Measurements from ENCODE around the gene DSN1. TPM values are rescaled to one million over a fixed set of nuclear protein-coding genes. Genes with fewer than 3 reads are reported as not detected.

Gene DSN1
- polyA plus RNA-seq, 2 of the 4 experiments (the other 2 are of a cell fraction): 38.2 to 41.3 TPM

- FAIRE-seq (no peak), ATAC-seq (no peak), DNase-seq (ENCODE audit: low read depth in 1 of 2, low spot score in 1 of 2) (no peak)
- no peak for TF ChIP-seq RFX5 (IDR thresholded peaks at IDR 0.05)
- TF ChIP-seq EHF (CRISPR knock-in tag; IDR thresholded peaks at IDR 0.05): no peak
- no peak for TF ChIP-seq HOXB5 (CRISPR knock-in tag; IDR thresholded peaks at IDR 0.05)
- no peak for TF ChIP-seq HDAC2 (IDR thresholded peaks at IDR 0.05)
- no peak for TF ChIP-seq FOSL2 (IDR thresholded peaks at IDR 0.05)
- TF ChIP-seq FOSL2 (CRISPR knock-in tag; IDR thresholded peaks at IDR 0.05): no peak
- TF ChIP-seq RNF2 (IDR thresholded peaks at IDR 0.05; ENCODE audit: borderline replicate concordance, low read depth): no peak
- TF ChIP-seq ZC3H11A (IDR thresholded peaks at IDR 0.05): no peak
- TF ChIP-seq CHD2 (IDR thresholded peaks at IDR 0.05; ENCODE audit: low read length, partially characterized antibody): no peak
- TF ChIP-seq NFE2L2 (conservative IDR thresholded peaks at IDR 0.05; ENCODE audit: low read length): no peak
- TF ChIP-seq NR3C1 (IDR thresholded peaks at IDR 0.05): no peak
- TF ChIP-seq JUN (IDR thresholded peaks at IDR 0.05): no peak
- no peak for TF ChIP-seq RAD21 (conservative IDR thresholded peaks at IDR 0.05 in 1 of 2, IDR thresholded peaks at IDR 0.05 in 1 of 2)
- ChIA-PET POLR2A (no interaction called here), CTCF (interaction anchor here (1.1 to 1.4 kb wide), 4 partner anchors 15 to 172 kb away, joined by 3 to 4 read pairs (median 3); partner anchors contain the start of gene RAB5IF)
- Histone ChIP-seq H3K27ac (no peak overlapping the region), H3K4me3 (no peak overlapping the region), H3K9me3 (no peaks in the 10 kb centered on the region), H3K4me1 (peaks cover 8% of the 10 kb centered on the region), H3K4me2 (no peak overlapping the region)
- 94% methylated on average over 7 of the region's 7 CpGs for WGBS (ENCODE audit: missing lambda C conversion rate)
These were observed 2.9 kb downstream of the DSN1 start for GRCh38 chr20:36770680-36771079.

GRCh38 chr20:36768768-36769430, 4.7 kb downstream of the DSN1 start:
- Histone ChIP-seq H3K4me2 (no peak overlapping the region), H3K4me3 (no peak overlapping the region), H3K27ac (no peak overlapping the region), H3K9me3 (no peaks in the 10 kb centered on the region), H3K4me1 (peaks cover 8% of the 10 kb centered on the region)
- ATAC-seq (no peak), DNase-seq (ENCODE audit: low read depth in 1 of 2, low spot score in 1 of 2) (no peak), FAIRE-seq (no peak)
- ChIA-PET CTCF (interaction anchor here (0.6 to 4.0 kb wide), 8 partner anchors 11 to 156 kb away, joined by 3 to 27 read pairs (median 4); partner anchors contain the start of gene NDRG3), POLR2A (no interaction called here)
- 79% methylated on average over 5 of the region's 5 CpGs for WGBS (ENCODE audit: missing lambda C conversion rate)
- TF ChIP-seq MYC (IDR thresholded peaks at IDR 0.05; ENCODE audit: borderline replicate concordance, low read length) (no peak), ZFP36 (IDR thresholded peaks at IDR 0.05; ENCODE audit: borderline replicate concordance, partially characterized antibody) (no peak), GATA3 (IDR thresholded peaks at IDR 0.05; ENCODE audit: borderline replicate concordance) (no peak), SREBF2 (IDR thresholded peaks at IDR 0.05) (no peak), CEBPB (IDR thresholded peaks at IDR 0.05) (no peak), EHF (CRISPR knock-in tag; IDR thresholded peaks at IDR 0.05) (no peak), CHD4 (IDR thresholded peaks at IDR 0.05; ENCODE audit: borderline replicate concordance) (no peak), FOSB (CRISPR knock-in tag; IDR thresholded peaks at IDR 0.05) (no peak), TFCP2L1 (CRISPR knock-in tag; IDR thresholded peaks at IDR 0.05) (no peak), JUN (IDR thresholded peaks at IDR 0.05) (no peak), RARB (CRISPR knock-in tag; IDR thresholded peaks at IDR 0.05) (no peak), ZNF302 (CRISPR knock-in tag; IDR thresholded peaks at IDR 0.05) (no peak), KDM5A (IDR thresholded peaks at IDR 0.05) (no peak), EP300 (IDR thresholded peaks at IDR 0.05) (no peak), NFE2L2 (conservative IDR thresholded peaks at IDR 0.05; ENCODE audit: low read length) (no peak)
- TF ChIP-seq, protein P1, sequence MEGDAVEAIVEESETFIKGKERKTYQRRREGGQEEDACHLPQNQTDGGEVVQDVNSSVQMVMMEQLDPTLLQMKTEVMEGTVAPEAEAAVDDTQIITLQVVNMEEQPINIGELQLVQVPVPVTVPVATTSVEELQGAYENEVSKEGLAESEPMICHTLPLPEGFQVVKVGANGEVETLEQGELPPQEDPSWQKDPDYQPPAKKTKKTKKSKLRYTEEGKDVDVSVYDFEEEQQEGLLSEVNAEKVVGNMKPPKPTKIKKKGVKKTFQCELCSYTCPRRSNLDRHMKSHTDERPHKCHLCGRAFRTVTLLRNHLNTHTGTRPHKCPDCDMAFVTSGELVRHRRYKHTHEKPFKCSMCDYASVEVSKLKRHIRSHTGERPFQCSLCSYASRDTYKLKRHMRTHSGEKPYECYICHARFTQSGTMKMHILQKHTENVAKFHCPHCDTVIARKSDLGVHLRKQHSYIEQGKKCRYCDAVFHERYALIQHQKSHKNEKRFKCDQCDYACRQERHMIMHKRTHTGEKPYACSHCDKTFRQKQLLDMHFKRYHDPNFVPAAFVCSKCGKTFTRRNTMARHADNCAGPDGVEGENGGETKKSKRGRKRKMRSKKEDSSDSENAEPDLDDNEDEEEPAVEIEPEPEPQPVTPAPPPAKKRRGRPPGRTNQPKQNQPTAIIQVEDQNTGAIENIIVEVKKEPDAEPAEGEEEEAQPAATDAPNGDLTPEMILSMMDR (IDR thresholded peaks at IDR 0.05): no peak
- TF ChIP-seq, protein P2, sequence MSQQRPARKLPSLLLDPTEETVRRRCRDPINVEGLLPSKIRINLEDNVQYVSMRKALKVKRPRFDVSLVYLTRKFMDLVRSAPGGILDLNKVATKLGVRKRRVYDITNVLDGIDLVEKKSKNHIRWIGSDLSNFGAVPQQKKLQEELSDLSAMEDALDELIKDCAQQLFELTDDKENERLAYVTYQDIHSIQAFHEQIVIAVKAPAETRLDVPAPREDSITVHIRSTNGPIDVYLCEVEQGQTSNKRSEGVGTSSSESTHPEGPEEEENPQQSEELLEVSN (IDR thresholded peaks at IDR 0.05; ENCODE audit: borderline replicate concordance, low read depth): no peak
